Ovary (tissue), 9 donors: ENCODE data around the gene STEAP1B. TPM values are rescaled to one million over a fixed set of nuclear protein-coding genes. Genes with fewer than 3 reads are reported as not detected.

Experiments
- DNase-seq, 5 donors: peaks; one replicate each; pipeline ENCODE4 v3.0.0-alpha.2; 2019 to 2020
- H3K27ac ChIP-seq, 2 donors: fragments of 200-600 bp; one replicate each; pipeline versions ENCODE4 v1.5.1 to v1.8.0; 2019 to 2022
- H3K27me3 ChIP-seq: fragments of 200-600 bp; one replicate; pipeline ENCODE4 v1.8.0; 2022
- H3K36me3 ChIP-seq: fragments of 200-600 bp; sonication (generic); one replicate; pipeline ENCODE4 v1.5.1; 2019
- H3K4me1 ChIP-seq: one replicate; pipeline ENCODE4 v1.8.1; 2013; ENCODE audit warnings: mild to moderate bottlenecking, moderate library complexity; ENCODE audit not compliant: insufficient read depth
- H3K4me3 ChIP-seq: fragments of 200-600 bp; sonication (generic); one replicate; pipeline ENCODE4 v1.5.1; 2017
- H3K9me3 ChIP-seq, 2 donors: fragments of 200-600 bp in 1 of 2; sonication (generic) in 1 of 2; one replicate each; pipeline versions ENCODE4 v1.5.1 to v1.8.1; 2013 to 2019; ENCODE audit warnings: mild to moderate bottlenecking in 1 of 2, moderate library complexity in 1 of 2
- CTCF ChIP-seq, 3 donors: fragments of 450-650 bp in 2 of 3; fragments of 200-600 bp in 1 of 3; IDR thresholded peaks; one replicate each; pipeline versions ENCODE4 v1.5.1 to v1.8.0; 2016 to 2022; ENCODE audit warnings: antibody characterized with exemption in 3 of 3, mild to moderate bottlenecking in 1 of 3
- EP300 ChIP-seq: sonication (generic); formaldehyde crosslinking; IDR thresholded peaks from one replicate; pipeline ENCODE4 v1.6.1; 2017; ENCODE audit warnings: antibody characterized with exemption
- POLR2A ChIP-seq: fragments of 450-650 bp; IDR thresholded peaks from one replicate; pipeline ENCODE4 v1.6.1; 2017; ENCODE audit warnings: antibody characterized with exemption, mild to moderate bottlenecking, moderate library complexity
- WGBS, 3 donors: extraction: QIAGEN DNeasy Blood & Tissue Kit in 1 of 3; methylation state at CpG; one replicate each; pipeline versions ENCODE4 v1.1.5 to v1.1.7; 2013 to 2017; 5-methylcytosine and 5-hydroxymethylcytosine counted together
- intact Hi-C, 4 donors: fragments of 100-400 bp; cut with DNase I; formaldehyde crosslinking; loops; one replicate each; pipeline versions ENCODE4 v1.11.0 to v1.15.1; 2022 to 2023
- polyA plus RNA-seq, 2 donors: library from polyadenylated mRNA; stranded (reverse); fragments of 200-250 nt in 1 of 2; fragments of 350-450 nt in 1 of 2; fragmentation: Illumina TruSeq in 1 of 2; extraction: RNeasy Lipid Tissue Mini Kit (QIAGEN cat#74804) in 1 of 2; gene quantifications; one replicate each; pipeline ENCODE4 v1.2.3, GENCODE V29; 2013 to 2014
- total RNA-seq, 7 donors: library from RNA; depleted of rRNA in 2 of 7; stranded (reverse); fragments of >200 nt in 2 of 7; fragmentation: NEBNext Ultra II Directional in 3 of 7; extraction: Animal tissue kit (Norgen Biotek cat#: 25700) in 3 of 7; gene quantifications; one replicate each; pipeline versions ENCODE4 v1.1.0 to v1.2.4, GENCODE V29; 2016 to 2023
- donor health status: DM: no; HTN: no; CAD: no; lungs with moderate emphysema.
- donor health status: DM: no; HTN: no; CAD: no.
- donor health status: Bipolar disorder and iron deficiency.
- donor health status: DM: yes; HTN: yes; CAD: no.
- donor health status: DM: no; HTN: no; CAD: no.
- donor health status: DM: yes; HTN: yes; CAD: no.

Gene STEAP1B
- total and polyA plus RNA-seq, 9 donors, result 0.25 to 0.78 (median 0.37) TPM; not detected in 1

DNA sequence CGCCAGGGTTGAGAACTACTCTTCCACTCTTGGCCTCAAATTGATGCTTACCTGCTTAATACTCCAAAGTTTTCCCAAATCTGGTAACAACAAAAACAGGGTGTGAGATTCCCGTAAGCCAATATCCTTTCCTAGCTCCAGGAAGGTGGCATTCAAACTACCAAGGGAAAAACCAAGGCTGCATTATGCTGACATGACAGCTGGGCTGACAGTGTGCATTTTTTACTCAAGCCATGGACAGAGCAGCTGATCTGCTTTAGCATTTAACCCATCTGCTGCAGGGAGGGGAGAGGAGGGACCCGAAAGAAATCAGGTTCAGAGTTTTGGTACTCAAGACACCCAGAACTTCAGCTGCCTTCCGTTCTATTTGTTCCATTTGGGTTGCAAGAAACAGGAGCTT is 93.3 kb downstream of the STEAP1B start:
- Histone ChIP-seq H3K36me3 (no peaks in the 10 kb centered on the region), H3K4me1 (no peaks in the 10 kb centered on the region), H3K9me3 (no peaks in the 10 kb centered on the region), H3K27me3 (no peaks in the 10 kb centered on the region), H3K4me3 (no peak overlapping the region), H3K27ac (no peak overlapping the region)
- intact Hi-C loops, result no loop called here
- DNase-seq, result no peak
- WGBS, 3 donors, result 92 to 96% (median 95%) methylated on average over 4 of the region's 4 CpGs
- no peak for TF ChIP-seq CTCF (IDR thresholded peaks at IDR 0.05)
- TF ChIP-seq EP300, result no peak
- TF ChIP-seq POLR2A, result no peak

GRCh38 chr7:22404421-22405023 is 95.5 kb downstream of the STEAP1B start:
- WGBS, 3 donors, result 31 to 54% (median 32%) methylated on average over 3 of the region's 3 CpGs
- Histone ChIP-seq H3K4me1 (no peaks in the 10 kb centered on the region), H3K4me3 (no peak overlapping the region), H3K36me3 (no peaks in the 10 kb centered on the region), H3K9me3 (no peaks in the 10 kb centered on the region), H3K27me3 (no peaks in the 10 kb centered on the region), H3K27ac (no peak overlapping the region)
- TF ChIP-seq EP300 (no peak), POLR2A (no peak), CTCF (IDR thresholded peaks at IDR 0.05) (no peak)
- intact Hi-C loops, result no loop called here
- DNase-seq, result no peak

DNA sequence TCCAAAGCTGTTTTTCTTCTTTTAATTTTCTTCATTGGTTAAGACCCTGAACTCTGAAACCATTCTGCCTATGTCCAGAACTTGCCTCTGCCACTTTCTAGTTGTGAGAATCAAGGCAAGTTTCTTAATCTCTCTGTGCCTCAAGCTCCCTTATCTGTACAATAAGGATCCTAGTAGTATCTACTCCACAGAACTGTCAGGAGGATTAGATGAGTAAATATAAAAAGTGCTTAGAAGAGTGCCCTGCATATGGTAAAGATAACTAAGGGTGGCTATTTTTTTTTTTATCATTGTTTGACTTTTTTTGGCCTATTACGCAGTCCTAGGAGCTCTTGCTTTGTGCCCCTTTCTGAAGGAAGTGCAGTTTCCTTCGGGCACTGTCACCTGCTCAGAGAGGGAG is 96.6 kb downstream of the STEAP1B start:
- Histone ChIP-seq H3K36me3 (no peaks in the 10 kb centered on the region), H3K4me3 (no peak overlapping the region), H3K27ac (no peak overlapping the region), H3K4me1 (no peaks in the 10 kb centered on the region), H3K9me3 (no peaks in the 10 kb centered on the region), H3K27me3 (no peaks in the 10 kb centered on the region)
- no peak for TF ChIP-seq POLR2A
- TF ChIP-seq EP300, result no peak
- TF ChIP-seq CTCF (IDR thresholded peaks at IDR 0.05), result no peak
- intact Hi-C loops, result no loop called here
- DNase-seq, result no peak
- 89 to 91% (median 90%) methylated on average over 2 of the region's 2 CpGs for WGBS, 3 donors

DNA sequence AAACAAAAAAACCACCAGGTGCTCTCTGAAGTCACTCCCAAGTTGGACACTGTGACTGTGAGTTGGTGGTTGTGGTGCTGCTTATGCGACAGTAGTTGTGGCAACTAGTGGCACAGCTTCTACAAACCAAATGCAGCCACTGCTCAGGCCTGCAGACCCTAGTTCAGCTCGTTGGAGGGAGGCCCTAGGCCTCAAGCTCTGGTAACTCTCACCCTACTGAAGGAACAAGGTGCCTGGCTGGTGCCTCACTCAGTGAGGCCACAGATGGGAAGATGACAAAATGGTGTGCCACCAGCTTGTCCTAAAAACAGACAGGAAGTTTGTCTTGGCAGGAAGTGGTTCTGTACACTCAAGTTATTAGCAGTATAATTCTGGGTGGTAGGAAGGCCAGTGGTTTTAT is 97.7 kb downstream of the STEAP1B start:
- no peaks in the 10 kb centered on the region for H3K36me3 ChIP-seq
- H3K27ac ChIP-seq, result no peak overlapping the region
- intact Hi-C loops, result no loop called here
- H3K4me1 ChIP-seq, result no peaks in the 10 kb centered on the region
- no peaks in the 10 kb centered on the region for H3K9me3 ChIP-seq
- no peak for DNase-seq
- TF ChIP-seq CTCF (IDR thresholded peaks at IDR 0.05) (no peak), EP300 (no peak), POLR2A (no peak)
- WGBS, 3 donors, result 78 to 85% (median 78%) methylated on average over 2 of the region's 2 CpGs
- no peak overlapping the region for H3K4me3 ChIP-seq
- no peaks in the 10 kb centered on the region for H3K27me3 ChIP-seq
